Measurements from ENCODE around the gene CDHR1. TPM values are rescaled to one million over a fixed set of nuclear protein-coding genes. Genes with fewer than 3 reads are reported as not detected.

The CDHR1 gene
- total and polyA plus RNA-seq, 2 experiments from 2014 or later, result 3.2 to 6.6 TPM

- TF ChIP-seq ZNF462 (CRISPR knock-in tag; IDR thresholded peaks at IDR 0.05) (no peak), REST (IDR thresholded peaks at IDR 0.05; ENCODE audit: unreplicated experiment) (no peak), POLR2AphosphoS5 (IDR thresholded peaks at IDR 0.05; ENCODE audit: low read depth) (no peak), ZNF331 (CRISPR knock-in tag; IDR thresholded peaks at IDR 0.05; ENCODE audit: low read depth) (no peak), CREB1 (CRISPR knock-in tag; IDR thresholded peaks at IDR 0.05; ENCODE audit: low read depth) (no peak)
Observed at GRCh38 chr10:84184517-84184916, 9.8 kb upstream of the CDHR1 start (continued).

Measured in GM23338 (cell line).